Activated naive CD8-positive, alpha-beta T cell treated with anti-CD3 and anti-CD28 coated beads, Interleukin-2, amount 10 ng/mL, durations not matched to agents 7 days and 5 days (primary cell): ENCODE data around the gene PRKAG2. TPM values are rescaled to one million over a fixed set of nuclear protein-coding genes. Genes with fewer than 3 reads are reported as not detected.

Experiments used
- ATAC-seq: fragments of 150-1000 bp; cut with Tn5 transposase; one replicate; pipeline ENCODE4 v1.10.0; 2021; ENCODE audit warnings: low read depth, moderate library complexity
- POLR2A ChIA-PET: fragments of 350-600 bp; sonication (Branson Sonifier 250); formaldehyde crosslinking; loops from one replicate; lab custom pipeline; 2021; ENCODE audit warnings: antibody characterized with exemption; lab: Charles Lee
- DNase-seq: peaks from one replicate; pipeline ENCODE4 v3.0.0; 2021
- H3K27ac Mint-ChIP-seq: one replicate; pipeline ENCODE4 v1.8.0; 2022; ENCODE audit warnings: mild to moderate bottlenecking, mixed read lengths
- H3K27me3 Mint-ChIP-seq: one replicate; pipeline ENCODE4 v1.8.0; 2022; ENCODE audit warnings: mild to moderate bottlenecking, moderate library complexity, mixed read lengths
- H3K36me3 Mint-ChIP-seq: one replicate; pipeline ENCODE4 v1.8.0; 2021; ENCODE audit warnings: mild to moderate bottlenecking, mixed read lengths
- H3K4me1 Mint-ChIP-seq: one replicate; pipeline ENCODE4 v1.8.0; 2021; ENCODE audit warnings: mixed read lengths
- H3K4me3 Mint-ChIP-seq: one replicate; pipeline ENCODE4 v1.8.0; 2022; ENCODE audit warnings: mild to moderate bottlenecking, moderate library complexity, mixed read lengths
- H3K9me3 Mint-ChIP-seq: one replicate; pipeline ENCODE4 v1.8.0; 2021; ENCODE audit warnings: mixed read lengths
- total RNA-seq, 2 experiments: library from RNA; stranded (reverse); gene quantifications; one replicate each; pipeline ENCODE4 v1.2.3, GENCODE V29; 2021

The PRKAG2 gene
- total RNA-seq, 2 experiments from 2014 or later = 29.0 to 38.9 TPM

GRCh38 chr7:151514461-151515275 lies 362.2 kb downstream of the PRKAG2 start:
- Mint-ChIP-seq H3K9me3 (peaks cover 4% of the 10 kb centered on the region), H3K36me3 (peaks cover 29% of the 10 kb centered on the region), H3K4me1 (peaks cover 47% of the 10 kb centered on the region), H3K27ac (no peak overlapping the region), H3K27me3 (no peaks in the 10 kb centered on the region), H3K4me3 (no peak overlapping the region)
- no peak for ATAC-seq
- POLR2A ChIA-PET = interaction anchor here (0.7 kb wide), 1 partner anchor 118 kb away, joined by 3 read pairs; no protein-coding TSS in a partner anchor
- DNase-seq = no peak

- POLR2A ChIA-PET = no interaction called here
- H3K27ac Mint-ChIP-seq = no peak overlapping the region
- ATAC-seq (no peak), DNase-seq (no peak)
- H3K27me3 Mint-ChIP-seq = no peaks in the 10 kb centered on the region
- H3K4me1 Mint-ChIP-seq = peaks cover 48% of the 10 kb centered on the region
- H3K9me3 Mint-ChIP-seq = peaks cover 4% of the 10 kb centered on the region
- no peak overlapping the region for H3K4me3 Mint-ChIP-seq
- peaks cover 29% of the 10 kb centered on the region for H3K36me3 Mint-ChIP-seq
These were observed 363.8 kb downstream of the PRKAG2 start for GRCh38 chr7:151513133-151513532.

GRCh38 chr7:151512353-151512752 lies 364.6 kb downstream of the PRKAG2 start:
- H3K36me3 Mint-ChIP-seq = peaks cover 29% of the 10 kb centered on the region
- H3K4me1 Mint-ChIP-seq = peaks cover 45% of the 10 kb centered on the region
- H3K4me3 Mint-ChIP-seq = no peak overlapping the region
- POLR2A ChIA-PET = no interaction called here
- no peak overlapping the region for H3K27ac Mint-ChIP-seq
- peaks cover 4% of the 10 kb centered on the region for H3K9me3 Mint-ChIP-seq
- ATAC-seq = no peak
- H3K27me3 Mint-ChIP-seq = no peaks in the 10 kb centered on the region
- DNase-seq = no peak

GRCh38 chr7:151511946-151512345 lies 365.0 kb downstream of the PRKAG2 start:
- H3K4me3 Mint-ChIP-seq = no peak overlapping the region

GRCh38 chr7:151511270-151511669 lies 365.6 kb downstream of the PRKAG2 start:
- ATAC-seq = no peak
- Mint-ChIP-seq H3K36me3 (peaks cover 29% of the 10 kb centered on the region), H3K27me3 (no peaks in the 10 kb centered on the region), H3K4me3 (no peak overlapping the region), H3K27ac (no peak overlapping the region), H3K9me3 (peaks cover 4% of the 10 kb centered on the region), H3K4me1 (peaks cover 42% of the 10 kb centered on the region)
- no peak for DNase-seq
- POLR2A ChIA-PET = interaction anchor here (0.6 kb wide), 1 partner anchor 145 kb away, joined by 3 read pairs; no protein-coding TSS in a partner anchor

More at GRCh38 chr7:151511946-151512345, 365.0 kb downstream of the PRKAG2 start:
- no peaks in the 10 kb centered on the region for H3K27me3 Mint-ChIP-seq
- no peak for DNase-seq
- POLR2A ChIA-PET = no interaction called here
- peaks cover 44% of the 10 kb centered on the region for H3K4me1 Mint-ChIP-seq
- ATAC-seq = no peak
- H3K9me3 Mint-ChIP-seq = peaks cover 4% of the 10 kb centered on the region
- H3K27ac Mint-ChIP-seq = no peak overlapping the region
- peaks cover 29% of the 10 kb centered on the region for H3K36me3 Mint-ChIP-seq

GRCh38 chr7:151509670-151510333 lies 367.1 kb downstream of the PRKAG2 start:
- peaks cover 26% of the 10 kb centered on the region for H3K36me3 Mint-ChIP-seq
- H3K27ac Mint-ChIP-seq = no peak overlapping the region
- H3K4me3 Mint-ChIP-seq = no peak overlapping the region
- DNase-seq (no peak), ATAC-seq (no peak)
- no peaks in the 10 kb centered on the region for H3K27me3 Mint-ChIP-seq
- peaks cover 4% of the 10 kb centered on the region for H3K9me3 Mint-ChIP-seq
- POLR2A ChIA-PET = no interaction called here
- H3K4me1 Mint-ChIP-seq = peaks cover 34% of the 10 kb centered on the region

- no peak for DNase-seq
- POLR2A ChIA-PET = interaction anchor here (1.5 kb wide), 1 partner anchor 11 kb away, joined by 3 read pairs; the partner anchor contains the start of gene RHEB
- Mint-ChIP-seq H3K4me3 (no peak overlapping the region), H3K27me3 (no peaks in the 10 kb centered on the region), H3K9me3 (no peaks in the 10 kb centered on the region), H3K4me1 (peaks cover 30% of the 10 kb centered on the region), H3K27ac (no peak overlapping the region), H3K36me3 (peaks cover 21% of the 10 kb centered on the region)
- ATAC-seq = no peak
These were observed 367.9 kb downstream of the PRKAG2 start for GRCh38 chr7:151508991-151509390.

GRCh38 chr7:151507806-151508205 lies 369.1 kb downstream of the PRKAG2 start:
- no peak overlapping the region for H3K4me3 Mint-ChIP-seq
- ATAC-seq = no peak
- no peak for DNase-seq
- POLR2A ChIA-PET = interaction anchor here (1.5 kb wide), 1 partner anchor 12 kb away, joined by 3 read pairs; the partner anchor contains the start of gene RHEB
- H3K36me3 Mint-ChIP-seq = peaks cover 13% of the 10 kb centered on the region
- H3K9me3 Mint-ChIP-seq = no peaks in the 10 kb centered on the region
- no peaks in the 10 kb centered on the region for H3K27me3 Mint-ChIP-seq
- peaks cover 27% of the 10 kb centered on the region for H3K4me1 Mint-ChIP-seq
- H3K27ac Mint-ChIP-seq = no peak overlapping the region

- POLR2A ChIA-PET = no interaction called here
- Mint-ChIP-seq H3K9me3 (no peaks in the 10 kb centered on the region), H3K27me3 (no peaks in the 10 kb centered on the region), H3K4me1 (peaks cover 22% of the 10 kb centered on the region), H3K4me3 (no peak overlapping the region), H3K27ac (no peak overlapping the region), H3K36me3 (peaks cover 9% of the 10 kb centered on the region)
- ATAC-seq (no peak), DNase-seq (no peak)
These were observed 370.0 kb downstream of the PRKAG2 start for GRCh38 chr7:151506901-151507382.

Other genes starting within 250 kb of the PRKAG2 start
- not detected for gene GALNTL5, start 79.3 kb upstream of the PRKAG2 start, total RNA-seq
- gene GALNT11, start 148.6 kb upstream of the PRKAG2 start, total RNA-seq = 10 to 100 TPM; 28.7 to 29.7 TPM